ENCODE measurements around the gene CD5L.

Gene CD5L

GRCh38 chr1:157806431-157807149 is 35.0 kb downstream of the CD5L start:
- no peaks in the 10 kb centered on the region for H3K27me3 ChIP-seq (ENCODE audit: insufficient read depth, low read length)
- H3K36me3 ChIP-seq (ENCODE audit: insufficient read depth, low read length) = no peaks in the 10 kb centered on the region
- no peak overlapping the region for H3K9ac ChIP-seq (ENCODE audit: low read depth, low read length)
- no peaks in the 10 kb centered on the region for H3K4me1 ChIP-seq (ENCODE audit: insufficient read depth, low read length)
- H3K4me3 ChIP-seq (ENCODE audit: low read length) = no peak overlapping the region
- H3K9me3 ChIP-seq (ENCODE audit: insufficient read depth, low read depth, low read length) = no peaks in the 10 kb centered on the region
- H3K27ac ChIP-seq (ENCODE audit: low read depth, low read length) = no peak overlapping the region
- 78% methylated on average over 6 of the region's 6 CpGs for WGBS

GRCh38 chr1:157803851-157804250 is 37.8 kb downstream of the CD5L start:
- no peaks in the 10 kb centered on the region for H3K4me1 ChIP-seq (ENCODE audit: insufficient read depth, low read length)
- H3K4me3 ChIP-seq (ENCODE audit: low read length) = no peak overlapping the region
- no peaks in the 10 kb centered on the region for H3K36me3 ChIP-seq (ENCODE audit: insufficient read depth, low read length)
- H3K9ac ChIP-seq (ENCODE audit: low read depth, low read length) = no peak overlapping the region
- no peaks in the 10 kb centered on the region for H3K9me3 ChIP-seq (ENCODE audit: insufficient read depth, low read depth, low read length)
- no peak overlapping the region for H3K27ac ChIP-seq (ENCODE audit: low read depth, low read length)
- WGBS = 90% methylated on average over 7 of the region's 7 CpGs
- H3K27me3 ChIP-seq (ENCODE audit: insufficient read depth, low read length) = no peaks in the 10 kb centered on the region

- Histone ChIP-seq H3K9ac (ENCODE audit: low read depth, low read length) (no peak overlapping the region), H3K4me1 (ENCODE audit: insufficient read depth, low read length) (no peaks in the 10 kb centered on the region), H3K27me3 (ENCODE audit: insufficient read depth, low read length) (no peaks in the 10 kb centered on the region), H3K9me3 (ENCODE audit: insufficient read depth, low read depth, low read length) (no peaks in the 10 kb centered on the region), H3K27ac (ENCODE audit: low read depth, low read length) (no peak overlapping the region), H3K36me3 (ENCODE audit: insufficient read depth, low read length) (no peaks in the 10 kb centered on the region), H3K4me3 (ENCODE audit: low read length) (no peak overlapping the region)
- WGBS = 82% methylated on average over 1 of the region's 1 CpG
Measured at GRCh38 chr1:157799996-157800395, 41.6 kb downstream of the CD5L start.

- no peaks in the 10 kb centered on the region for H3K27me3 ChIP-seq (ENCODE audit: insufficient read depth, low read length)
Measured at GRCh38 chr1:157798211-157798610, 43.4 kb downstream of the CD5L start.

GRCh38 chr1:157785248-157785647 is 56.4 kb downstream of the CD5L start:
- H3K27me3 ChIP-seq (ENCODE audit: insufficient read depth, low read length) = no peaks in the 10 kb centered on the region
- WGBS = 57% methylated on average over 1 of the region's 1 CpG
- no peaks in the 10 kb centered on the region for H3K9me3 ChIP-seq (ENCODE audit: insufficient read depth, low read depth, low read length)
- H3K4me3 ChIP-seq (ENCODE audit: low read length) = no peak overlapping the region
- no peaks in the 10 kb centered on the region for H3K4me1 ChIP-seq (ENCODE audit: insufficient read depth, low read length)
- H3K27ac ChIP-seq (ENCODE audit: low read depth, low read length) = no peak overlapping the region
- H3K9ac ChIP-seq (ENCODE audit: low read depth, low read length) = no peak overlapping the region
- H3K36me3 ChIP-seq (ENCODE audit: insufficient read depth, low read length) = no peaks in the 10 kb centered on the region

More at GRCh38 chr1:157798211-157798610, 43.4 kb downstream of the CD5L start:
- H3K4me3 ChIP-seq (ENCODE audit: low read length) = no peak overlapping the region
- no peak overlapping the region for H3K27ac ChIP-seq (ENCODE audit: low read depth, low read length)
- no peaks in the 10 kb centered on the region for H3K4me1 ChIP-seq (ENCODE audit: insufficient read depth, low read length)
- no peak overlapping the region for H3K9ac ChIP-seq (ENCODE audit: low read depth, low read length)
- 81% methylated on average over 5 of the region's 5 CpGs for WGBS
- H3K36me3 ChIP-seq (ENCODE audit: insufficient read depth, low read length) = no peaks in the 10 kb centered on the region
- peaks cover 11% of the 10 kb centered on the region for H3K9me3 ChIP-seq (ENCODE audit: insufficient read depth, low read depth, low read length)

GRCh38 chr1:157784801-157785200 is 56.8 kb downstream of the CD5L start:
- H3K27me3 ChIP-seq (ENCODE audit: insufficient read depth, low read length) = no peaks in the 10 kb centered on the region
- no peak overlapping the region for H3K4me3 ChIP-seq (ENCODE audit: low read length)
- 91% methylated on average over 3 of the region's 3 CpGs for WGBS
- H3K9ac ChIP-seq (ENCODE audit: low read depth, low read length) = no peak overlapping the region
- no peak overlapping the region for H3K27ac ChIP-seq (ENCODE audit: low read depth, low read length)
- H3K9me3 ChIP-seq (ENCODE audit: insufficient read depth, low read depth, low read length) = no peaks in the 10 kb centered on the region
- no peaks in the 10 kb centered on the region for H3K4me1 ChIP-seq (ENCODE audit: insufficient read depth, low read length)
- H3K36me3 ChIP-seq (ENCODE audit: insufficient read depth, low read length) = no peaks in the 10 kb centered on the region

- Histone ChIP-seq H3K4me1 (ENCODE audit: insufficient read depth, low read length) (no peaks in the 10 kb centered on the region), H3K9me3 (ENCODE audit: insufficient read depth, low read depth, low read length) (no peaks in the 10 kb centered on the region), H3K27ac (ENCODE audit: low read depth, low read length) (no peak overlapping the region), H3K4me3 (ENCODE audit: low read length) (no peak overlapping the region), H3K36me3 (ENCODE audit: insufficient read depth, low read length) (no peaks in the 10 kb centered on the region), H3K9ac (ENCODE audit: low read depth, low read length) (no peak overlapping the region), H3K27me3 (ENCODE audit: insufficient read depth, low read length) (no peaks in the 10 kb centered on the region)
- 89% methylated on average over 1 of the region's 1 CpG for WGBS
Measured at GRCh38 chr1:157782931-157783330, 58.7 kb downstream of the CD5L start.

- H3K9ac ChIP-seq (ENCODE audit: low read depth, low read length) = no peak overlapping the region
Measured at GRCh38 chr1:157781048-157781447, 60.6 kb downstream of the CD5L start.

More at GRCh38 chr1:157781048-157781447, 60.6 kb downstream of the CD5L start:
- Histone ChIP-seq H3K4me3 (ENCODE audit: low read length) (no peak overlapping the region), H3K4me1 (ENCODE audit: insufficient read depth, low read length) (no peaks in the 10 kb centered on the region), H3K36me3 (ENCODE audit: insufficient read depth, low read length) (no peaks in the 10 kb centered on the region), H3K27ac (ENCODE audit: low read depth, low read length) (no peak overlapping the region), H3K27me3 (ENCODE audit: insufficient read depth, low read length) (no peaks in the 10 kb centered on the region), H3K9me3 (ENCODE audit: insufficient read depth, low read depth, low read length) (no peaks in the 10 kb centered on the region)
- whole genome bisulfite sequencing = 94% methylated on average over 2 of the region's 2 CpGs

Measured in HUES64 (cell line).